Astrocyte (in vitro differentiated cells and primary cell): ENCODE data around the gene ELF5.

Experiments
- CTCF ChIP-seq: IDR thresholded peaks from 2 replicates; pipeline ENCODE4 v1.5.1; 2011; ENCODE audit warnings: low read depth, mild to moderate bottlenecking, inconsistent platforms, low read length, moderate library complexity; ENCODE audit not compliant: insufficient read depth
- EZH2 ChIP-seq: IDR thresholded peaks from 2 replicates; pipeline ENCODE4 v1.6.1; 2012; ENCODE audit warnings: mild to moderate bottlenecking, low read length, inconsistent platforms; ENCODE audit not compliant: insufficient read depth

GRCh38 chr11:34488855-34489557 lies 24.6 kb downstream of the ELF5 start:
- TF ChIP-seq CTCF (no peak), EZH2 (no peak)
